IPS-18c (cell line): ENCODE data around the gene FMN2.

ENCODE experiments used
- H3K4me3 ChIP-seq: 2 replicates; pipeline ENCODE4 v1.7.0; 2013; ENCODE audit warnings: low read depth, mild to moderate bottlenecking, low read length, moderate library complexity; ENCODE audit not compliant: insufficient read depth
- H3K9me3 ChIP-seq: one replicate; pipeline ENCODE4 v1.6.1; 2013; ENCODE audit warnings: mild to moderate bottlenecking, low read length, moderate library complexity; ENCODE audit not compliant: control insufficient read depth, insufficient read depth

FMN2 gene

GRCh38 chr1:240207073-240207709 is 115.5 kb downstream of the FMN2 start:
- no peak overlapping the region for H3K4me3 ChIP-seq
- H3K9me3 ChIP-seq = no peaks in the 10 kb centered on the region

- H3K9me3 ChIP-seq = no peaks in the 10 kb centered on the region
- H3K4me3 ChIP-seq = no peak overlapping the region
These were observed 118.3 kb downstream of the FMN2 start for GRCh38 chr1:240210026-240210425.

- Histone ChIP-seq H3K9me3 (no peaks in the 10 kb centered on the region), H3K4me3 (no peak overlapping the region)
These were observed 120.9 kb downstream of the FMN2 start for GRCh38 chr1:240212556-240212955.

- H3K4me3 ChIP-seq = no peak overlapping the region
These were observed 125.7 kb downstream of the FMN2 start for GRCh38 chr1:240217403-240217802.

GRCh38 chr1:240219104-240219503 is 127.4 kb downstream of the FMN2 start:
- H3K9me3 ChIP-seq = no peaks in the 10 kb centered on the region
- no peak overlapping the region for H3K4me3 ChIP-seq

More at GRCh38 chr1:240217403-240217802, 125.7 kb downstream of the FMN2 start:
- no peaks in the 10 kb centered on the region for H3K9me3 ChIP-seq

- Histone ChIP-seq H3K4me3 (no peak overlapping the region), H3K9me3 (no peaks in the 10 kb centered on the region)
These were observed 134.4 kb downstream of the FMN2 start for GRCh38 chr1:240226102-240226501.

GRCh38 chr1:240230816-240231215 is 139.1 kb downstream of the FMN2 start:
- no peaks in the 10 kb centered on the region for H3K9me3 ChIP-seq
- H3K4me3 ChIP-seq = no peak overlapping the region

GRCh38 chr1:240232530-240232929 is 140.8 kb downstream of the FMN2 start:
- H3K9me3 ChIP-seq = no peaks in the 10 kb centered on the region
- H3K4me3 ChIP-seq = no peak overlapping the region

- Histone ChIP-seq H3K9me3 (no peaks in the 10 kb centered on the region), H3K4me3 (no peak overlapping the region)
These were observed 143.0 kb downstream of the FMN2 start for GRCh38 chr1:240234485-240235210.

- Histone ChIP-seq H3K9me3 (no peaks in the 10 kb centered on the region), H3K4me3 (no peak overlapping the region)
These were observed 144.0 kb downstream of the FMN2 start for GRCh38 chr1:240235521-240236288.

- H3K9me3 ChIP-seq = no peaks in the 10 kb centered on the region
- H3K4me3 ChIP-seq = no peak overlapping the region
These were observed 145.6 kb downstream of the FMN2 start for GRCh38 chr1:240237305-240237721.

- no peaks in the 10 kb centered on the region for H3K9me3 ChIP-seq
- no peak overlapping the region for H3K4me3 ChIP-seq
These were observed 147.6 kb downstream of the FMN2 start for GRCh38 chr1:240239309-240239708.

GRCh38 chr1:240241278-240241677 is 149.6 kb downstream of the FMN2 start:
- no peak overlapping the region for H3K4me3 ChIP-seq
- H3K9me3 ChIP-seq = no peaks in the 10 kb centered on the region

GRCh38 chr1:240242601-240243144 is 151.0 kb downstream of the FMN2 start:
- Histone ChIP-seq H3K9me3 (no peaks in the 10 kb centered on the region), H3K4me3 (no peak overlapping the region)

- Histone ChIP-seq H3K4me3 (no peak overlapping the region), H3K9me3 (no peaks in the 10 kb centered on the region)
These were observed 153.4 kb downstream of the FMN2 start for GRCh38 chr1:240244968-240245628.

- H3K4me3 ChIP-seq = no peak overlapping the region
- H3K9me3 ChIP-seq = no peaks in the 10 kb centered on the region
These were observed 153.9 kb downstream of the FMN2 start for GRCh38 chr1:240245629-240246020.

GRCh38 chr1:240247899-240248298 is 156.2 kb downstream of the FMN2 start:
- Histone ChIP-seq H3K4me3 (no peak overlapping the region), H3K9me3 (no peaks in the 10 kb centered on the region)
